GM12878 (cell line): ENCODE measurements around the gene NLN. TPM values are rescaled to one million over a fixed set of nuclear protein-coding genes. Genes with fewer than 3 reads are reported as not detected.
"Not testable (repeated sequence)": the region's sequence is repeated elsewhere in the genome, so short reads cannot be mapped to it uniquely, and the experiment has no call there.

Experiments
- ATAC-seq: fragments of 200-7000 bp; cut with Tn5 transposase; 3 replicates; pipeline ENCODE4 v1.9.1; 2020; ENCODE audit warnings: mild to moderate bottlenecking, moderate library complexity
- BruUV-seq: library from RNA; stranded (reverse); fragments of 400-500 nt; replicated peaks from 2 replicates; lab custom pipeline; 2021; lab: Mats Ljungman, UMichigan
- CTCF ChIA-PET: fragments of 300-600 bp; sonication (Branson Sonifier 250); formaldehyde crosslinking; extraction: SDS; loops from one replicate; lab custom pipeline; 2021; ENCODE audit warnings: inconsistent platforms; lab: Yijun Ruan, JAX
- POLR2A ChIA-PET: fragments of 350-600 bp; formaldehyde crosslinking; extraction: SDS; loops from one replicate; lab custom pipeline; 2021; ENCODE audit warnings: inconsistent platforms; lab: Charles Lee
- RAD21 ChIA-PET: fragments of 300-600 bp; sonication (Branson Sonifier 250); formaldehyde crosslinking; loops from one replicate; lab custom pipeline; 2023; ENCODE audit warnings: antibody characterized with exemption; ENCODE audit not compliant: unreplicated experiment; lab: Charles Lee
- SMC1A ChIA-PET: fragments of 300-600 bp; sonication (Branson Sonifier 250); formaldehyde crosslinking; loops from one replicate; lab custom pipeline; 2023; ENCODE audit not compliant: unreplicated experiment, uncharacterized antibody; lab: Charles Lee
- DNase-seq: peaks from one replicate; pipeline ENCODE4 v3.0.0-alpha.2; 2011; ENCODE audit warnings: low read depth, low spot score
- FAIRE-seq: peaks from 3 replicates; lab custom pipeline; 2011; peaks lifted over from hg19 to GRCh38; lab: Jason Lieb, UNC
- H2AFZ ChIP-seq: 2 replicates; pipeline ENCODE4 v1.6.0; 2011; ENCODE audit warnings: low read depth, low read length, control low read depth; ENCODE audit not compliant: control insufficient read depth
- H3K27ac ChIP-seq: 2 replicates; pipeline ENCODE4 v1.5.1; 2011; ENCODE audit warnings: control low read depth; ENCODE audit not compliant: control insufficient read depth, insufficient read depth
- H3K27me3 ChIP-seq, 2 experiments: replicated peaks in 1 of 2; 2 replicates each; pipeline versions ENCODE4 v1.6.0 to v1.6.1; 2011; ENCODE audit warnings: low read length in 1 of 2; ENCODE audit not compliant: control insufficient read depth in 2 of 2, insufficient read depth in 2 of 2
- H3K36me3 ChIP-seq, 2 experiments: 2 replicates each; pipeline ENCODE4 v1.5.1; 2011; ENCODE audit warnings: low read length in 1 of 2; ENCODE audit not compliant: control insufficient read depth in 2 of 2, insufficient read depth in 2 of 2
- H3K4me1 ChIP-seq: 2 replicates; pipeline ENCODE4 v1.6.1; 2011; ENCODE audit warnings: mild to moderate bottlenecking, low read length, moderate library complexity, mixed read lengths; ENCODE audit not compliant: control insufficient read depth, insufficient read depth
- H3K4me2 ChIP-seq: 2 replicates; pipeline ENCODE4 v1.6.0; 2011; ENCODE audit warnings: control low read depth; ENCODE audit not compliant: control insufficient read depth, insufficient read depth
- H3K4me3 ChIP-seq: fragments of 200-600 bp; sonication (generic); 2 replicates; pipeline ENCODE4 v1.5.1; 2016
- H3K79me2 ChIP-seq: 2 replicates; pipeline ENCODE4 v1.6.0; 2011; ENCODE audit warnings: low read length; ENCODE audit not compliant: control insufficient read depth, insufficient read depth
- H3K9ac ChIP-seq: 2 replicates; pipeline ENCODE4 v1.8.0; 2011; ENCODE audit warnings: low read length, control low read depth, mixed read lengths; ENCODE audit not compliant: control insufficient read depth, insufficient read depth
- H3K9me3 ChIP-seq: replicated peaks from 3 replicates; pipeline ENCODE4 v1.5.1; 2011; ENCODE audit warnings: mild to moderate bottlenecking, low read length; ENCODE audit not compliant: control insufficient read depth, insufficient read depth
- H4K20me1 ChIP-seq: 2 replicates; pipeline ENCODE4 v1.6.0; 2011; ENCODE audit not compliant: control insufficient read depth, insufficient read depth
- BCLAF1 ChIP-seq: fragments of 450-650 bp; IDR thresholded peaks from 2 replicates; pipeline ENCODE4 v1.6.1; 2017; ENCODE audit warnings: antibody characterized with exemption, mild to moderate bottlenecking, moderate library complexity
- BHLHE40 ChIP-seq, 2 experiments: fragments of 450-650 bp in 1 of 2; IDR thresholded peaks; 2 replicates each; pipeline ENCODE4 v1.6.1; 2011 to 2017; ENCODE audit warnings: low read depth in 2 of 2, borderline replicate concordance in 1 of 2, improper control_type of control experiment in 1 of 2, low read length in 1 of 2, mild to moderate bottlenecking in 1 of 2
- NR2C2 ChIP-seq: IDR thresholded peaks from 2 replicates; pipeline ENCODE4 v1.6.1; 2011; ENCODE audit warnings: borderline replicate concordance, low read depth; ENCODE audit not compliant: control insufficient read depth, insufficient read length
- RAD21 ChIP-seq: IDR thresholded peaks from 2 replicates; pipeline ENCODE4 v1.6.1; 2011; ENCODE audit warnings: mild to moderate bottlenecking, low read depth, low read length, moderate library complexity; ENCODE audit not compliant: insufficient read depth
- WGBS: methylation state at CpG from one replicate; pipeline ENCODE4 v1.1.6; 2016; ENCODE audit warnings: low lambda C conversion rate; ENCODE audit not compliant: insufficient replicate concordance, insufficient coverage; ENCODE audit errors: missing lambda C conversion rate; 5-methylcytosine and 5-hydroxymethylcytosine counted together
- in situ Hi-C: fragments of 300-500 bp; cut with MboI; formaldehyde crosslinking; loops from 9 replicates; pipeline ENCODE4 v1.14.3; 2018; ENCODE audit warnings: mixed read lengths
- intact Hi-C: fragments of 100-400 bp; cut with micrococcal nuclease; formaldehyde crosslinking; loops from one replicate; pipeline ENCODE4 v1.14.2; 2022; ENCODE audit not compliant: unreplicated experiment
- polyA plus RNA-seq, 11 experiments: library from polyadenylated mRNA; depleted of rRNA in 4 of 11; unstranded in 6 of 11; stranded (reverse) in 5 of 11; fragments of >200 nt; fragmentation: Nextera tagmentation in 4 of 11; fragmentation: Illumina TruSeq in 1 of 11; extraction: Ambion mirVana in 4 of 11; extraction: Trizol in 1 of 11; gene quantifications; 1 replicate in 1 of 11; 2 replicates in 10 of 11; pipeline versions ENCODE4 v1.2.1 to v1.2.3, GENCODE V29; 2011 to 2016; ENCODE audit warnings: inconsistent platforms in 2 of 11, missing spikeins in 2 of 11, low read depth in 1 of 11
- total RNA-seq, 4 experiments: library from RNA; depleted of rRNA in 3 of 4; stranded (reverse); fragments of >200 nt in 3 of 4; fragmentation: Illumina TruSeq in 1 of 4; extraction: Trizol in 1 of 4; gene quantifications; 2 replicates each; pipeline versions ENCODE4 v1.2.1 to v1.2.3, GENCODE V29; 2013 to 2021

NLN gene
- total and polyA plus RNA-seq, 10 of the 15 experiments (the other 5 are each of a cell fraction or from before 2014, with no cell fraction given): 6.8 to 56.9 (median 33.3) TPM

DNA sequence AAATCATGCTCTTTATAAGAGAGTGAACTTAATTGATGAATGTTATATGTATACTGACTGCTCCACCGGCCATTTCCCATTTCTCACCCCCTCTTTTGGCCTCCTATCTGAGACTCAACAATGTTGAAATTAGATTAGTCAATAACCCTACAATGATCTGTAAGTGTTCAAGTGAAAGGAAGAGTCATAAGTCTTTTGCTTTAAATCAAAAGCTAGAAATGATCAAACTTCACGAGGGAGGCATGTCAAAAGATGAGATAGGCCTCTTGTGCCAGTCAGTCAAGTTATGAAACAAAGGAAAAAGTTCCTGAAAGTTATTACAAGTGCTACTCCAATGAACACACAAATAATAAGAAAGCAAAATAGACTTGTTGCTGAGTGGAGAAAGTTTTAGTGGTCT is 83.1 kb downstream of the NLN start (continued):
- TF ChIP-seq BCLAF1 (no peak), BHLHE40 (IDR thresholded peaks at IDR 0.05; ENCODE audit: borderline replicate concordance in 1 of 2, low read depth in 2 of 2, low read length in 1 of 2) (no peak), RAD21 (no peak), NR2C2 (no peak)

DNA sequence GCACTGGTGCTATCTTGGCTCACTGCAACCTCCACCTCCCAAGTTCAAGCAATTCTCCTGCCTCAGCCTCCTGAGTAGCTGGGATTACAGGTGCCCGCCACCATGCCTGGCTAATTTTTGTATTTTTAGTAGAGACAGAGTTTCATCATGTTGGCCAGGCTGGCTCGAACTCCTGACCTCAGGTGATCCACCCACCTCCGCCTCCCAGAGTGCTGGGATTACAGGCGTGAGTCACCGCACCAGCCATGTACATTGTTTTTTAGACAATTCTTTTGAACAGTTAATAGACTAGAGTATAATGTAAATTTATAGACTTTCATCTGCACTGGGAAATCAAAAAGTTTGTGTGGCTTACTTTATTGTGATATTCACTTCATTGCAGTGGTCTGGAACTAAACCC is 85.5 kb downstream of the NLN start:
- H2AFZ ChIP-seq, H3K36me3 ChIP-seq, H3K27me3 ChIP-seq, BruUV-seq, CTCF ChIA-PET, in situ Hi-C loops, H3K9me3 ChIP-seq, H3K9ac ChIP-seq, DNase-seq, H3K4me2 ChIP-seq, H4K20me1 ChIP-seq, POLR2A ChIA-PET, FAIRE-seq, H3K4me3 ChIP-seq, ATAC-seq, H3K79me2 ChIP-seq, RAD21 ChIA-PET, intact Hi-C loops, H3K27ac ChIP-seq, H3K4me1 ChIP-seq: not testable (repeated sequence)
- WGBS: 95% methylated on average over 5 of the region's 5 CpGs
- SMC1A ChIA-PET: interaction anchor here (0.9 kb wide), 1 partner anchor 17 kb away, joined by 3 read pairs; no protein-coding TSS in a partner anchor
